Measurements from ENCODE around the gene TRIM44. TPM values are rescaled to one million over a fixed set of nuclear protein-coding genes. Genes with fewer than 3 reads are reported as not detected.
A peak's percentile ranks its signal among the peaks of the same experiment; 100 is the strongest.

The TRIM44 gene
- total RNA-seq, 1 donor from 2014 or later, result 9.7 TPM

DNA sequence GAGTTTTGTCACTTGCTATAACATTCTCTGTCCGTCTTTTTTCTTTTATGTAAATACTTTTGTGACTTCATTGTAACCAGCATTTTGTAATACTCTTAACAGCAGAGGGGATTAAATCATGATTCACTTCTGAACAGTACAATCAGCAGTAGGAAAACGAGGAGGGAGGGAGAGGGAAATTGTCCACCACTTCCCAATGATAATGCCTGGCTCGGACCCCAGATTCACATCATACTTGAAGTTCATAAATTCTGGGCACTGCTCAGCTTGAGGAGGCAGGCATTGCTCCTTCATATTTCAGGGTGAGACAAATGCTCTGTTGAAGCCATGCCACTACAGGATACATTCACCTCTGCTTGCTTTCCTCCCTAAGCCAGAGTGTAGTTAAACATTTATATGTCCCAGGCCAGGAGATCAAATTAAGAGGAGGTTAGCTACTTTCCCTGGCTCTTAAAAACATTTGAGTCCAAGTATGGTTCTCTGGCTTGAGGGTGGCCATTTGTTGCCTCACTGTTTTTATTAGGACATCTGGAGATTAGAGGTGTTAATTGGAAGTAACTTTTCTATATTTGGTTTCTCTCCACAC, 152.2 kb downstream of the TRIM44 start:
- no peak for FAIRE-seq
- Histone ChIP-seq H3K27me3 (ENCODE audit: control insufficient read depth, insufficient read depth, low read length) (no peaks in the 10 kb centered on the region), H3K4me3 (ENCODE audit: low read depth, low read length) (no peak overlapping the region), H3K36me3 (ENCODE audit: control insufficient read depth, insufficient read depth, low read length) (no peaks in the 10 kb centered on the region)
- DNase-seq (ENCODE audit: low read depth), result peak; percentile 46
- no peak for TF ChIP-seq CTCF (IDR thresholded peaks at IDR 0.05; ENCODE audit: insufficient read depth, low read length, severe bottlenecking)

- no peaks in the 10 kb centered on the region for H3K27me3 ChIP-seq (ENCODE audit: control insufficient read depth, insufficient read depth, low read length)
- no peak for FAIRE-seq
- no peak for DNase-seq (ENCODE audit: low read depth)
- no peak for TF ChIP-seq CTCF (IDR thresholded peaks at IDR 0.05; ENCODE audit: insufficient read depth, low read length, severe bottlenecking)
- no peaks in the 10 kb centered on the region for H3K36me3 ChIP-seq (ENCODE audit: control insufficient read depth, insufficient read depth, low read length)
- H3K4me3 ChIP-seq (ENCODE audit: low read depth, low read length), result no peak overlapping the region
Measured at GRCh38 chr11:35815556-35816315, 153.2 kb downstream of the TRIM44 start.

- Histone ChIP-seq H3K27me3 (ENCODE audit: control insufficient read depth, insufficient read depth, low read length) (no peaks in the 10 kb centered on the region), H3K36me3 (ENCODE audit: control insufficient read depth, insufficient read depth, low read length) (no peaks in the 10 kb centered on the region), H3K4me3 (ENCODE audit: low read depth, low read length) (no peak overlapping the region)
- no peak for DNase-seq (ENCODE audit: low read depth)
- FAIRE-seq, result no peak
- no peak for TF ChIP-seq CTCF (IDR thresholded peaks at IDR 0.05; ENCODE audit: insufficient read depth, low read length, severe bottlenecking)
Measured at GRCh38 chr11:35820614-35821013, 158.0 kb downstream of the TRIM44 start.

DNA sequence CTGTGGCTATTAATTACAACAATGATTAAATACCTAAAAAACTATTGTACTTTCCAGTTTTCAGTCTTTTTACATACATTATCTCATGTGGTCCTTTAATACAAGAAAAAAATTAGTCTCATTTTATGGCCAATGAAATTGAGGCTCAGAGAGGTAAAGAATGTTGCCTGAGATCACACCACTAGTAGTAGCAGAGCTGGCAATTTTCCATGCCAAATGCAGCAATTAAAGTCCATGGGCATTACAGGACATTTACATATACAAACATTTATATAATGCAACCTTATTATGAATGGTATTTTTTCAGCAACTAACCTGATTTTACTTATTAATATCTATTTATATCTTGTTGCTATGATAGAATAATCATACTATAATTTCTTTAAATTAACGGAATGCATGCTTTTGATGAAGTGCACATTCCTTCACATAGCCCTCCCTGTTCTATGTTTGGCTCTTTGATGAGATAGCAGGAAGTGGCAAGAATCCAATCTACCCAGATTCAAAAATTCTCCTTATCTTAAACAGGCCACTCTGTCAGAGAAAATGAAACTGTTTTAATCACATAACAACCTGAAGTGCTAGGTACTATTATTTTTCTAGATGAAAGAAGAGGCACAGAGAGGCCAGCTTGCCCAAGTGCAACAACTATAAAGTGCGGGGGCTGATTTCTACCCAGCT, 160.4 kb downstream of the TRIM44 start:
- Histone ChIP-seq H3K4me3 (ENCODE audit: low read depth, low read length) (no peak overlapping the region), H3K36me3 (ENCODE audit: control insufficient read depth, insufficient read depth, low read length) (no peaks in the 10 kb centered on the region), H3K27me3 (ENCODE audit: control insufficient read depth, insufficient read depth, low read length) (no peaks in the 10 kb centered on the region)
- DNase-seq (ENCODE audit: low read depth) (no peak), FAIRE-seq (no peak)
- TF ChIP-seq CTCF (IDR thresholded peaks at IDR 0.05; ENCODE audit: insufficient read depth, low read length, severe bottlenecking), result no peak

- Histone ChIP-seq H3K36me3 (ENCODE audit: control insufficient read depth, insufficient read depth, low read length) (no peaks in the 10 kb centered on the region), H3K4me3 (ENCODE audit: low read depth, low read length) (no peak overlapping the region), H3K27me3 (ENCODE audit: control insufficient read depth, insufficient read depth, low read length) (no peaks in the 10 kb centered on the region)
- no peak for DNase-seq (ENCODE audit: low read depth)
- TF ChIP-seq CTCF (IDR thresholded peaks at IDR 0.05; ENCODE audit: insufficient read depth, low read length, severe bottlenecking), result no peak
- FAIRE-seq, result no peak
Measured at GRCh38 chr11:35823742-35824298, 161.2 kb downstream of the TRIM44 start.
